Thyroid gland (tissue), 4 donors: Measurements from ENCODE around the gene VWA5B1.

Experiments
- CTCF ChIP-seq, 6 experiments: fragments of 200-600 bp in 3 of 6; fragments of 450-650 bp in 3 of 6; sonication (generic) in 3 of 6; IDR thresholded peaks; one replicate each; pipeline ENCODE4 v1.5.1; 2016 to 2019; ENCODE audit warnings: antibody characterized with exemption in 6 of 6, mild to moderate bottlenecking in 2 of 6, inconsistent platforms in 1 of 6, moderate library complexity in 1 of 6
- POLR2A ChIP-seq, 2 donors: fragments of 450-650 bp; IDR thresholded peaks; one replicate each; pipeline ENCODE4 v1.6.1; 2017; ENCODE audit warnings: antibody characterized with exemption in 2 of 2, mild to moderate bottlenecking in 2 of 2, moderate library complexity in 1 of 2

DNA sequence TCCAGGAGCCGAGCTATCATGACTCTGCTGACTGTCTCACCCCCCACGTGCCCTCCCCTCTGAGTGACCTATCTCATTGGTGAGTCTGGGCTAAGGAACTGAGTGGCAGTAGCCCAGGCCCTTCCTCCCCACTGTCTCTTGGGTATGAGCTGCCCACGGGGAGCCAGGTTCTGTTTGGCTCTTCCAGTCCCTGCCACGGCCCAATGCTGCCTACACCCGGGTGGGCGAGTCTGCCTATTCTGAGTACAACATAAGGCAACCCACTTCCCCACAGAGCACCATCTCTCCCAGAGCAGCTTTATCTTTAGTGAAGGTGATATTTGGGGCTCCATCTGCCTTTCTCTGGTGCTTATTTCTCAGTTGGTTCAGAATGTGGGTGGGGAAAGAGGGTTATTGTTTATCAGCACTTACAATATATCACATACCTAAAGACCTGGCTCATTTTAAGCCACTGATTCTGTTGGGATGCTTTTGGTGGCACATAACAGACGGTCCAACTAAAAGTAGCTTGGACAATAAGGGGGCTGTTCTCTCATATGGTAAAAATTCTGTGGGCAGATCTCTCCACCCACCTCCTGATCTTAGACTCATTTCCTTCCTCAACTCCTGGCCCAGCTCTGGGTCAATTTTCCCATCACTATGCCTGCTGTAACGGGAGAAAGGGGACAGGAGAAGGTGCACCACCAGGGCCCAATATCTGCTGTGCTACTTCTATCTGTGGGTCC lies 27.7 kb upstream of the VWA5B1 start:
- TF ChIP-seq CTCF (IDR thresholded peaks at IDR 0.05) (no peak), POLR2A (IDR thresholded peaks at IDR 0.05) (no peak)
